B cell (primary cell): ENCODE measurements around the gene CARS2. TPM values are rescaled to one million over a fixed set of nuclear protein-coding genes. Genes with fewer than 3 reads are reported as not detected.

Experiments
- ATAC-seq: fragments of 200-7000 bp; cut with Tn5 transposase; one replicate; pipeline ENCODE4 v1.10.0; 2021; ENCODE audit warnings: low read depth, mild to moderate bottlenecking, moderate number of reproducible peaks, moderate library complexity
- CTCF ChIA-PET: fragments of 350-600 bp; sonication (Branson Sonifier 250); formaldehyde crosslinking; loops from one replicate; lab custom pipeline; 2021; ENCODE audit warnings: antibody characterized with exemption, inconsistent platforms; lab: Charles Lee
- POLR2A ChIA-PET: fragments of 350-600 bp; sonication (Branson Sonifier 250); formaldehyde crosslinking; loops from one replicate; lab custom pipeline; 2021; ENCODE audit warnings: antibody characterized with exemption; lab: Charles Lee
- DNase-seq: peaks from one replicate; pipeline ENCODE4 v3.0.0; 2013
- H2AFZ ChIP-seq: 2 replicates; pipeline ENCODE4 v1.6.1; 2012; ENCODE audit warnings: mild to moderate bottlenecking, low read depth, low read length; ENCODE audit not compliant: insufficient read depth, poor library complexity, severe bottlenecking
- H3K27ac ChIP-seq, 2 donors: 1 replicate in 1 of 2; 2 replicates in 1 of 2; pipeline ENCODE4 v1.5.1; 2012 to 2013; ENCODE audit warnings: low read length in 2 of 2, mild to moderate bottlenecking in 2 of 2, moderate library complexity in 1 of 2
- H3K27me3 ChIP-seq, 4 experiments: fragments of 200-600 bp in 1 of 4; sonication (generic) in 1 of 4; replicated peaks in 1 of 4; 1 replicate in 2 of 4; 2 replicates in 2 of 4; pipeline versions ENCODE4 v1.6.1 to v1.7.0; 2013 to 2016; ENCODE audit warnings: low read length in 3 of 4, mild to moderate bottlenecking in 2 of 4, mixed read lengths in 1 of 4, moderate library complexity in 1 of 4; ENCODE audit not compliant: insufficient read depth in 4 of 4, control insufficient read depth in 3 of 4; ENCODE audit errors: control extremely low read depth in 1 of 4
- H3K36me3 ChIP-seq, 2 experiments: replicated peaks in 1 of 2; 1 replicate in 1 of 2; 2 replicates in 1 of 2; pipeline versions ENCODE4 v1.6.1 to v1.7.1; 2013; ENCODE audit warnings: low read length in 1 of 2; ENCODE audit not compliant: insufficient read depth in 2 of 2, control insufficient read depth in 1 of 2; ENCODE audit errors: control extremely low read depth in 1 of 2, extremely low read depth in 1 of 2
- H3K4me1 ChIP-seq, 2 donors: fragments of 200-600 bp in 1 of 2; sonication (generic) in 1 of 2; 1 replicate in 1 of 2; 2 replicates in 1 of 2; pipeline versions ENCODE4 v1.5.1 to v1.6.1; 2013 to 2017; ENCODE audit warnings: low read length in 2 of 2; ENCODE audit not compliant: control insufficient read depth in 2 of 2, insufficient read depth in 2 of 2
- H3K4me2 ChIP-seq: replicated peaks from 2 replicates; pipeline ENCODE3; 2012; ENCODE audit warnings: mild to moderate bottlenecking, low read depth, low read length; ENCODE audit not compliant: poor library complexity, severe bottlenecking
- H3K4me3 ChIP-seq, 5 experiments: fragments of 200-600 bp in 1 of 5; sonication (generic) in 1 of 5; 1 replicate in 3 of 5; 2 replicates in 2 of 5; pipeline versions ENCODE4 v1.5.1 to v1.7.0; 2011 to 2016; ENCODE audit warnings: low read length in 4 of 5, mild to moderate bottlenecking in 4 of 5, low read depth in 2 of 5, control low read depth in 1 of 5, moderate library complexity in 1 of 5; ENCODE audit not compliant: insufficient read depth in 1 of 5; ENCODE audit errors: control extremely low read depth in 1 of 5, extremely low read depth in 1 of 5
- H3K79me2 ChIP-seq: fragments of 200-600 bp; sonication (generic); one replicate; pipeline ENCODE4 v1.6.0; 2016; ENCODE audit warnings: low read length; ENCODE audit not compliant: control insufficient read depth, insufficient read depth
- H3K9ac ChIP-seq: fragments of 200-600 bp; sonication (generic); 2 replicates; pipeline ENCODE4 v1.6.1; 2017; ENCODE audit warnings: mild to moderate bottlenecking, low read length, moderate library complexity
- H3K9me3 ChIP-seq, 3 donors: one replicate each; pipeline versions ENCODE4 v1.6.1 to v1.7.1; 2013; ENCODE audit warnings: low read length in 2 of 3; ENCODE audit not compliant: control insufficient read depth in 2 of 3, insufficient read depth in 1 of 3; ENCODE audit errors: control extremely low read depth in 1 of 3
- H4K20me1 ChIP-seq: 2 replicates; pipeline ENCODE4 v1.6.0; 2012; ENCODE audit warnings: mild to moderate bottlenecking, low read length; ENCODE audit not compliant: insufficient read depth, control insufficient read depth, poor library complexity, severe bottlenecking
- H3K27ac Mint-ChIP-seq: one replicate; pipeline ENCODE4 v1.8.0; 2021; ENCODE audit warnings: mixed read lengths
- H3K27me3 Mint-ChIP-seq: one replicate; pipeline ENCODE4 v1.8.0; 2021; ENCODE audit warnings: mixed read lengths
- H3K4me1 Mint-ChIP-seq: one replicate; pipeline ENCODE4 v1.8.0; 2021; ENCODE audit warnings: mixed read lengths
- H3K4me3 Mint-ChIP-seq: one replicate; pipeline ENCODE4 v1.8.0; 2021; ENCODE audit warnings: mixed read lengths
- H3K9me3 Mint-ChIP-seq: one replicate; pipeline ENCODE4 v1.8.0; 2022; ENCODE audit warnings: mixed read lengths; ENCODE audit not compliant: insufficient read depth
- CTCF ChIP-seq: fragments of 200-600 bp; IDR thresholded peaks from one replicate; pipeline ENCODE4 v1.8.0; 2022; ENCODE audit warnings: antibody characterized with exemption, mild to moderate bottlenecking
- EZH2 ChIP-seq: IDR thresholded peaks from 2 replicates; pipeline ENCODE4 v1.6.1; 2012; ENCODE audit warnings: borderline replicate concordance, low read depth, mild to moderate bottlenecking, moderate library complexity, low read length; ENCODE audit not compliant: insufficient read depth, poor library complexity, severe bottlenecking
- WGBS: methylation state at CpG from one replicate; pipeline ENCODE4 v1.1.5; 2013; ENCODE audit warnings: missing lambda C conversion rate; ENCODE audit not compliant: insufficient coverage; 5-methylcytosine and 5-hydroxymethylcytosine counted together
- intact Hi-C: fragments of 100-400 bp; cut with micrococcal nuclease; formaldehyde crosslinking; loops from one replicate; pipeline ENCODE4 v1.10.0; 2022
- polyA plus RNA-seq: library from polyadenylated mRNA; depleted of rRNA; stranded (reverse); fragments of >200 nt; gene quantifications from 2 replicates; pipeline ENCODE4 v1.2.3, GENCODE V29; 2012
- total RNA-seq, 2 donors: library from RNA; stranded (reverse); fragments of 120-200 nt in 1 of 2; gene quantifications; 1 replicate in 1 of 2; 2 replicates in 1 of 2; pipeline versions ENCODE4 v1.2.3 to v1.2.4, GENCODE V29; 2013 to 2022

Gene CARS2
- total and polyA plus RNA-seq, 2 donors (not counting 1 experiment from before 2014, with no cell fraction given): 154 to 188 TPM

- Histone ChIP-seq H3K9me3 (no peaks in the 10 kb centered on the region), H3K27ac (no peak overlapping the region), H3K36me3 (peaks cover 0 to 42% of the 10 kb centered on the region in 2 experiments), H3K4me1 (peaks cover 50 to 51% of the 10 kb centered on the region in 2 donors), H3K9ac (no peak overlapping the region), H4K20me1 (no peaks in the 10 kb centered on the region), H3K79me2 (peaks cover 49% of the 10 kb centered on the region), H3K4me3 (no peak overlapping the region), H3K27me3 (no peaks in the 10 kb centered on the region), H3K4me2 (peak overlapping the region; percentile 65), H2AFZ (no peak overlapping the region)
- ChIA-PET CTCF (interaction anchor here (0.8 to 4.3 kb wide), 5 partner anchors 25 to 196 kb away, joined by 3 to 12 read pairs (median 6); partner anchors contain the start of gene NAXD), POLR2A (interaction anchor here (0.5 to 2.0 kb wide), 3 partner anchors 24 to 63 kb away, joined by 3 to 8 read pairs (median 6); partner anchors contain the start of gene ING1)
- no peak for DNase-seq
- WGBS: 94% methylated on average over 14 of the region's 14 CpGs
- no peak overlapping the region for H3K4me3 Mint-ChIP-seq
- H3K9me3 Mint-ChIP-seq: no peaks in the 10 kb centered on the region
- peaks cover 62% of the 10 kb centered on the region for H3K4me1 Mint-ChIP-seq
- H3K27me3 Mint-ChIP-seq: no peaks in the 10 kb centered on the region
- intact Hi-C loops: no loop called here
- H3K27ac Mint-ChIP-seq: no peak overlapping the region
- ATAC-seq: no peak
- TF ChIP-seq CTCF (no peak), EZH2 (no peak)
Observed at GRCh38 chr13:110651271-110651670, 54.6 kb downstream of the CARS2 start.

- DNase-seq (no peak), ATAC-seq (no peak)
- Histone ChIP-seq H3K79me2 (peaks cover 55% of the 10 kb centered on the region), H3K9me3 (no peaks in the 10 kb centered on the region), H2AFZ (no peak overlapping the region), H3K4me2 (no peak overlapping the region), H3K9ac (no peak overlapping the region), H3K4me1 (peaks cover 43 to 44% of the 10 kb centered on the region in 2 donors), H3K27me3 (no peaks in the 10 kb centered on the region), H3K4me3 (no peak overlapping the region), H4K20me1 (no peaks in the 10 kb centered on the region), H3K36me3 (peaks cover 0 to 43% of the 10 kb centered on the region in 2 experiments), H3K27ac (no peak overlapping the region)
- H3K27me3 Mint-ChIP-seq: no peaks in the 10 kb centered on the region
- H3K4me1 Mint-ChIP-seq: peaks cover 57% of the 10 kb centered on the region
- H3K9me3 Mint-ChIP-seq: no peaks in the 10 kb centered on the region
- H3K4me3 Mint-ChIP-seq: no peak overlapping the region
- TF ChIP-seq CTCF (no peak), EZH2 (no peak)
- ChIA-PET POLR2A (interaction anchor here (1.8 kb wide), 1 partner anchor 26 kb away, joined by 5 read pairs; no protein-coding TSS in a partner anchor), CTCF (interaction anchor here (1.7 to 4.3 kb wide), 4 partner anchors 26 to 168 kb away, joined by 4 to 12 read pairs (median 6); no protein-coding TSS in a partner anchor)
- no peak overlapping the region for H3K27ac Mint-ChIP-seq
- 97% methylated on average over 12 of the region's 14 CpGs for WGBS
- intact Hi-C loops: no loop called here
Observed at GRCh38 chr13:110650436-110650835, 55.5 kb downstream of the CARS2 start.
